HepG2 (cell line): ENCODE measurements around the gene DOCK9. TPM values are rescaled to one million over a fixed set of nuclear protein-coding genes. Genes with fewer than 3 reads are reported as not detected.

Experiments used
- ATAC-seq: fragments of 200-7000 bp; cut with Tn5 transposase; 3 replicates; pipeline ENCODE4 v1.9.1; 2020; ENCODE audit warnings: mild to moderate bottlenecking, moderate library complexity
- BruUV-seq: library from RNA; stranded (reverse); fragments of 400-500 nt; replicated peaks from 2 replicates; lab custom pipeline; 2021; lab: Mats Ljungman, UMichigan
- CTCF ChIA-PET: fragments of 300-600 bp; formaldehyde crosslinking; extraction: SDS; loops from one replicate; lab custom pipeline; 2021; ENCODE audit warnings: low total read pairs, inconsistent platforms, low intra/inter-chr PET ratio; lab: Yijun Ruan, JAX
- POLR2A ChIA-PET: fragments of 350-600 bp; sonication (Branson Sonifier 250); formaldehyde crosslinking; loops from one replicate; lab custom pipeline; 2020; ENCODE audit warnings: antibody characterized with exemption, inconsistent platforms; lab: Yijun Ruan, JAX
- DNase-seq: peaks from one replicate; pipeline ENCODE4 v3.0.0-alpha.2; 2015; ENCODE audit warnings: low spot score
- FAIRE-seq: peaks from 3 replicates; lab custom pipeline; 2011; peaks lifted over from hg19 to GRCh38; lab: Jason Lieb, UNC
- H2AFZ ChIP-seq: one replicate; pipeline ENCODE4 v1.6.1; 2011; ENCODE audit warnings: low read length, inconsistent platforms
- H3K27ac ChIP-seq: fragments of 300-600 bp; 3 replicates; pipeline ENCODE4 v1.8.0; 2011; ENCODE audit warnings: mixed run types, mild to moderate bottlenecking, mixed read lengths, low read length, inconsistent platforms; ENCODE audit not compliant: insufficient read depth; ENCODE audit errors: extremely low read length
- H3K27me3 ChIP-seq, 2 experiments: fragments of 200-600 bp in 1 of 2; 2 replicates in 1 of 2; 3 replicates in 1 of 2; pipeline versions ENCODE4 v1.6.0 to v1.8.0; 2011; ENCODE audit warnings: low read length in 2 of 2, mild to moderate bottlenecking in 2 of 2, moderate library complexity in 2 of 2, inconsistent platforms in 1 of 2; ENCODE audit not compliant: insufficient read depth in 2 of 2, control insufficient read depth in 1 of 2
- H3K36me3 ChIP-seq, 2 experiments: fragments of 200-600 bp in 1 of 2; replicated peaks in 1 of 2; 2 replicates in 1 of 2; 3 replicates in 1 of 2; pipeline versions ENCODE4 v1.5.1 to v1.8.0; 2011; ENCODE audit warnings: low read length in 2 of 2, inconsistent platforms in 1 of 2; ENCODE audit not compliant: insufficient read depth in 2 of 2, control insufficient read depth in 1 of 2
- H3K4me1 ChIP-seq: 2 replicates; pipeline ENCODE4 v1.5.1; 2012; ENCODE audit warnings: low read length, inconsistent platforms; ENCODE audit not compliant: insufficient read depth
- H3K4me2 ChIP-seq: 2 replicates; pipeline ENCODE4 v1.6.0; 2011; ENCODE audit warnings: low read depth, low read length, inconsistent platforms
- H3K4me3 ChIP-seq, 3 experiments: fragments of 200-600 bp in 1 of 3; sonication (generic), shearing (Covaris generic) in 1 of 3; replicated peaks in 1 of 3; 2 replicates each; pipeline ENCODE4 v1.5.1; 2011 to 2016; ENCODE audit warnings: low read length in 3 of 3, inconsistent platforms in 2 of 3, low read depth in 2 of 3, mild to moderate bottlenecking in 2 of 3, control low read depth in 1 of 3, mixed read lengths in 1 of 3; ENCODE audit not compliant: insufficient read depth in 1 of 3
- H3K79me2 ChIP-seq: one replicate; pipeline ENCODE4 v1.6.1; 2011; ENCODE audit warnings: low read length, inconsistent platforms; ENCODE audit not compliant: insufficient read depth
- H3K9ac ChIP-seq: 2 replicates; pipeline ENCODE4 v1.6.0; 2011; ENCODE audit warnings: mild to moderate bottlenecking, low read depth, low read length, inconsistent platforms; ENCODE audit not compliant: insufficient read depth
- H3K9me3 ChIP-seq: 2 replicates; pipeline ENCODE4 v1.5.1; 2012; ENCODE audit warnings: mild to moderate bottlenecking, low read length
- H4K20me1 ChIP-seq: 2 replicates; pipeline ENCODE4 v1.6.0; 2011; ENCODE audit warnings: inconsistent platforms, mild to moderate bottlenecking, low read length, moderate library complexity; ENCODE audit not compliant: insufficient read depth
- AGO1 ChIP-seq: fragments of 200-400 bp; formaldehyde crosslinking; IDR thresholded peaks from 2 replicates; pipeline ENCODE4 v1.6.1; 2017; ENCODE audit warnings: mild to moderate bottlenecking, low read depth, low read length, moderate library complexity; ENCODE audit not compliant: poor library complexity, severe bottlenecking
- GZF1 ChIP-seq: sonication (generic); formaldehyde crosslinking; IDR thresholded peaks from 2 replicates; pipeline ENCODE4 v1.5.1; 2020; ENCODE audit warnings: mild to moderate bottlenecking, missing genetic modification reagents
- HNRNPUL1 ChIP-seq: fragments of 200-400 bp; formaldehyde crosslinking; IDR thresholded peaks from 2 replicates; pipeline ENCODE4 v1.6.1; 2017; ENCODE audit warnings: low read depth, mild to moderate bottlenecking, low read length, moderate library complexity
- IRX3 ChIP-seq: sonication (generic); formaldehyde crosslinking; IDR thresholded peaks from 2 replicates; pipeline ENCODE4 v1.8.1; 2023; ENCODE audit warnings: mild to moderate bottlenecking, low read depth, missing genetic modification reagents, borderline replicate concordance
- NFE2L2 ChIP-seq: fragments of 150-350 bp; IDR thresholded peaks from 2 replicates; pipeline ENCODE4 v1.6.1; 2014; ENCODE audit warnings: low read length
- PHB2 ChIP-seq: fragments of 450-650 bp; IDR thresholded peaks from 2 replicates; pipeline ENCODE4 v1.6.1; 2018; ENCODE audit not compliant: partially characterized antibody
- SMARCC2 ChIP-seq: fragments of 450-650 bp; IDR thresholded peaks from 2 replicates; pipeline ENCODE4 v1.6.1; 2017; ENCODE audit warnings: antibody characterized with exemption, mild to moderate bottlenecking
- ZFP36L2 ChIP-seq: sonication (generic); formaldehyde crosslinking; IDR thresholded peaks from 2 replicates; pipeline ENCODE4 v1.4.0; 2020; ENCODE audit warnings: missing genetic modification reagents
- ZNF180 ChIP-seq: sonication (generic); formaldehyde crosslinking; IDR thresholded peaks from 2 replicates; pipeline ENCODE4 v1.4.0; 2020; ENCODE audit warnings: low read depth, missing genetic modification reagents, borderline replicate concordance
- ZNF205 ChIP-seq: IDR thresholded peaks from 2 replicates; pipeline ENCODE4 v1.6.1; 2018; ENCODE audit warnings: missing biosample characterization, missing genetic modification reagents
- ZNF251 ChIP-seq: sonication (generic); formaldehyde crosslinking; IDR thresholded peaks from 2 replicates; pipeline ENCODE4 v1.9.0; 2021; ENCODE audit warnings: mild to moderate bottlenecking, missing genetic modification reagents
- ZNF557 ChIP-seq: sonication (generic); formaldehyde crosslinking; IDR thresholded peaks from 2 replicates; pipeline ENCODE4 v1.4.0; 2020; ENCODE audit warnings: missing genetic modification reagents
- ZNF839 ChIP-seq: sonication (generic); formaldehyde crosslinking; IDR thresholded peaks from 2 replicates; pipeline ENCODE4 v1.4.0; 2020; ENCODE audit warnings: missing genetic modification reagents, mild to moderate bottlenecking, borderline replicate concordance
- WGBS: methylation state at CpG from one replicate; pipeline ENCODE4 v1.1.6; 2017; ENCODE audit warnings: low lambda C conversion rate; 5-methylcytosine and 5-hydroxymethylcytosine counted together
- in situ Hi-C: cut with HindIII; loops from 2 replicates; pipeline ENCODE4 v1.10.0; 2017; ENCODE audit warnings: low pct_unique_long_range_greater_than_20kb; ENCODE audit not compliant: extremely low pct_ligation_motif_present
- intact Hi-C: fragments of 100-400 bp; cut with micrococcal nuclease; formaldehyde crosslinking; loops from one replicate; pipeline ENCODE4 v1.10.0; 2022; ENCODE audit not compliant: unreplicated experiment
- polyA plus RNA-seq, 8 experiments: library from polyadenylated mRNA; depleted of rRNA in 3 of 8; stranded (reverse) in 7 of 8; unstranded in 1 of 8; fragments of >200 nt; fragmentation: Illumina TruSeq in 4 of 8; extraction: Trizol in 4 of 8; gene quantifications; 2 replicates each; pipeline versions ENCODE4 v1.2.1 to v1.2.3, GENCODE V29; 2011 to 2016; ENCODE audit warnings: low read depth in 4 of 8, missing spikeins in 1 of 8, mixed read lengths in 1 of 8; ENCODE audit not compliant: insufficient read depth in 1 of 8
- total RNA-seq, 5 experiments: library from RNA; depleted of rRNA; stranded (reverse); fragments of >200 nt; fragmentation: Illumina TruSeq; extraction: Trizol; gene quantifications; 2 replicates each; pipeline ENCODE4 v1.2.3, GENCODE V29; 2016; ENCODE audit warnings: low read depth in 1 of 5

The DOCK9 gene
- total and polyA plus RNA-seq, 2 of the 13 experiments (the other 11 are each of a cell fraction or from before 2014, with no cell fraction given), result 0.44 to 0.97 TPM

DNA sequence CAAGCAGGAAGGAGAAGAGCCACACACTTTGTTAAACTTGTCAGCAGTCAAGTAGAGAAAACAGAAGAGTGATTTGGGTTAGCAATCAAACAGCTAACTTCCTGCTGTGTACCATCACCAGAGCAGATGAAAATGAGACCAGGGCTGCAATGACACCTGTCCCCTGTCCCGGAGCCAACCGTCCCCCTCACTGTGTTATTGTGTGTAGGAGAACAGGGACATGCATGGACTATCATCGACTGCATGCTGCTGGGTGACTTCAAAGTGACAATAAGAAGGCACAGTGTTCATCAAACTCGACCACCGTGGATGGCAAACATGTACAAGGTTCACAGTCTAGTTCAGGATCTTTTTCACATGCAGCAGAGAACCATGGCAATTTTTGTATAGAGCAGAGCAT, 131.3 kb downstream of the DOCK9 start:
- no TSS peak for BruUV-seq
- TF ChIP-seq ZNF839 (CRISPR knock-in tag) (no peak), AGO1 (no peak), ZFP36L2 (no peak), ZNF180 (no peak), SMARCC2 (no peak), ZNF557 (no peak), ZNF205 (CRISPR knock-in tag) (no peak), ZNF251 (CRISPR knock-in tag) (no peak), GZF1 (no peak), PHB2 (no peak), NFE2L2 (no peak), HNRNPUL1 (no peak), IRX3 (no peak)
- FAIRE-seq, result no peak

More for the DNA sequence above, 131.3 kb downstream of the DOCK9 start:
- peaks cover 10% of the 10 kb centered on the region for H3K4me1 ChIP-seq
- CTCF ChIA-PET, result no interaction called here
- H3K36me3 ChIP-seq, result no peaks in the 10 kb centered on the region
- no peak overlapping the region for H3K4me3 ChIP-seq
- no peaks in the 10 kb centered on the region for H3K79me2 ChIP-seq
- H3K4me2 ChIP-seq, result no peak overlapping the region
- no peaks in the 10 kb centered on the region; a peak in 1 of 5 replicates for H3K27me3 ChIP-seq
- H3K27ac ChIP-seq, result no peak overlapping the region
- intact Hi-C loops, result loop anchor here (10.0 kb wide), 2 partner anchors 272 to 642 kb away; partner anchors contain the start of gene STK24
- no peaks in the 10 kb centered on the region for H3K9me3 ChIP-seq
- in situ Hi-C loops, result loop anchor here (10.0 kb wide), 1 partner anchor 382 kb away; no protein-coding TSS in a partner anchor
- ATAC-seq (no peak), DNase-seq (no peak)
- H4K20me1 ChIP-seq, result no peaks in the 10 kb centered on the region
- 26% methylated on average over 4 of the region's 5 CpGs for WGBS
- H2AFZ ChIP-seq, result no peak overlapping the region
- H3K9ac ChIP-seq, result no peak overlapping the region
- POLR2A ChIA-PET, result no interaction called here
